SKM-1 (cell line): ENCODE data around the gene MTARC1.

Experiments used
- DNase-seq: peaks from one replicate; lab custom pipeline; 2025; ENCODE audit not compliant: unreplicated experiment; lab: John Stamatoyannopoulos, UW

MTARC1 gene

DNA sequence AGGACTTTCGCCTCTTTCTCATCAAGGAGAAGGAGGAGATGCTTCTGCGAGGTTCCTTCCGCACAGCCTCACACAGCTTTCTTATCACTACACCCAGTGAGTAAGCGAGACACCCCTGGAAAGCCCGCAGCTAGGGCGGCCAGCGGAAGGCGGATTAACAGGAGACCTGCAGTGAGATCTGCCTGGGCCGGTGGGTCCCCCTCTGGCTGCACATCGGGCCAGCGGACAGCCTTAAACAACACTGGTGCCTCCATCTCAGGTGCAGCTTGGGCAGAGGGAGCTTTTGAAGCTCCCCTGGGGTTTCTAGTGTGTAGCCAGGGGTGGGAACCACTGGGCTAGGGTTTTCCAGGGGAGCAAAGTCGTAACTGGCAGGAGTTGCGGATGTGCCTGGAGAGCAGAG lies 17.5 kb upstream of the MTARC1 start:
- no peak for DNase-seq

DNA sequence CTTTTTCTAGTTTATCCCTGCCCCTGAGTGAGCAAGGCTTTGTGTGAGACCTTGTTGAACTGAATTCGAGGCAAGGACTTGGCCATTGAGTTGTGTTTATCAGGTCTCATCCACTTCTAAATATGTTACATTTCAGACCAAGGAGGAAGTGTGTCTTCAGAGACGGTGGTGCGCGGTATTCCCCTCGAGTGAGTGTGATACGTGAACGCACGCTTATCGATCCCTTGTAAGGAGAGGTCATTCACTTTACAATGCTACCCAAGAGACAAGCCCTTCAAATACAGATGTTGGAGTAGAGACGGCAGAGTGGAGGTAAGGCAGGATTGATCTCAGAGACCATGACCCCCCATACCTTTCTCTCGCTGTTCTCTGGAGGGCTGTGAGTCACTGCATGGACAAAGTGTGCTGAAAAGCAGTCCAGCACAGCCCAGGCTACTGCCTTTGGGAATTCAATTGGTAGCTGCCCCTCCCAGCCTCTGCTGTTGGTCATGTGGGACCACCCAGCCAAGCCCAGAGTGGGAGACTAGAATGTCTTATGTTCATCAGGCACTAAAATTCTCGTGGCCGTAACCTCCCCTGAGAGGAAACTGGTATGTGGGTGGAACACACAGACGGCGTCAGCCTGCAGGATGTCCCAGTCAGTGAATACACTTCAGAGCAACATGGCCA lies 16.3 kb upstream of the MTARC1 start:
- no peak for DNase-seq

DNA sequence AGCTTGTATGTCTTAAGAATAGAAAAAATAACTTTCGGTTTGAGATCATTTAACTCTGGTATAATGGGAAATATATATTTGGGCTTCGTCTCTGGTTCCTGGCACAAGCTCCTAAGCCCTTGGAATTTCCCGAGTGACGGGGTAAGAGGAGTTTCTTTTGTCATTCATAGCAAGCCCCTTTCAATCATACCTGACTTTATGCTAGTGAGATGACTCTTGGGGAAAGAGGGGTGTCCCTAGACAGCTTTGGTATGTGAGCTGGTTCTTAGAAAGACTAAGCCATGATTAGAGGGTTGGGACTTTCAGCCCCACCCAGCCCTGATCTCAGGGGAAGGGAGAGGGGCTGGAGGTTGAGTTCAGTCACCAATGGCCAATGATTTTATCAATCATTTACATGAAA lies 13.9 kb upstream of the MTARC1 start:
- no peak for DNase-seq

DNA sequence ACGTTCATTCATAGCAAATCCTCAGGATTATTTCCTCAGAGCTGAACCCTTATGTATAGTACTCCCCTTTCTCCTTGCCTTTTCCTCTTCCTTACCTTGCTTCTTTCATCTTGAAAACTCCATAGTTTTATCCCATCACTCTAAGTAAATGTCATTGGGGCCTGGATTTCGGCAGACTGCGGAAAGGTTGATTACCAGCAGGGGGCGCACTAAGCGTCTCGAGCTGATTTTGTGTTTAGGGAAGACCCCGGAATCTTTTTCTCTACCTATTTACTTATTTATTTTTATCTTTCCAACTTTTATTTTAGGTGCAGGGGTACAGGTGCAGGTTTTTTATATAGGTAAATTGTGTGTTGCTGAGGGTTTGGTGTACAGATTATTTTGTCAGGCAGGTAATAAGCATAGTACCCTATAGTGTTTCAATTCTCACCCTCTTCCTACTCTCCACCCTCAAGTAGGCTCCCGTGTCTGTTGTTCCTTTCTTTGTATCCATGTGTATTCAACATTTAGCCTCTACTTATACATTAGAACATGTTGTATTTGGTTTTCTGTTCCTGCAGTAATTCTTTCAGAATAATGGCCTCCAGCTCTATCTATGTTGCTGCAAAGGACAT lies 11.4 kb upstream of the MTARC1 start:
- DNase-seq, result peak; percentile 29

DNA sequence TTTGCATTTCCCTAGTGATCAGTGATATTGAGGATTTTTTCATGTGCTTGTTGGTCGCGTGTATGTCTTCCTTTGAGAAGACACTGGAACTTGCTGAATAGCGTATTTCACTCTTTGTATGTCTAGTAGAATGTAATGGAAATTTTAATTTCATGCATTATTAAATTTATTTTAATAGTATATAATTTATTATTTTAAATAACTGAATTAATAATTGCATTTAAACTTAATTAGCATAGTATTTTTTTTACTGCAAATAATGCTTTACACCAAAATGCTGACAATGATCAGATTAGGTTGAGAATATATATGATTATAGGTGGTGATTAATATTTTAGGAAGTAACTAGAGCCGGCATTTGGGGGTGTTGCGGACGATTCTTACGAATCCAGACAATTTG lies 10.5 kb upstream of the MTARC1 start:
- DNase-seq, result no peak

DNA sequence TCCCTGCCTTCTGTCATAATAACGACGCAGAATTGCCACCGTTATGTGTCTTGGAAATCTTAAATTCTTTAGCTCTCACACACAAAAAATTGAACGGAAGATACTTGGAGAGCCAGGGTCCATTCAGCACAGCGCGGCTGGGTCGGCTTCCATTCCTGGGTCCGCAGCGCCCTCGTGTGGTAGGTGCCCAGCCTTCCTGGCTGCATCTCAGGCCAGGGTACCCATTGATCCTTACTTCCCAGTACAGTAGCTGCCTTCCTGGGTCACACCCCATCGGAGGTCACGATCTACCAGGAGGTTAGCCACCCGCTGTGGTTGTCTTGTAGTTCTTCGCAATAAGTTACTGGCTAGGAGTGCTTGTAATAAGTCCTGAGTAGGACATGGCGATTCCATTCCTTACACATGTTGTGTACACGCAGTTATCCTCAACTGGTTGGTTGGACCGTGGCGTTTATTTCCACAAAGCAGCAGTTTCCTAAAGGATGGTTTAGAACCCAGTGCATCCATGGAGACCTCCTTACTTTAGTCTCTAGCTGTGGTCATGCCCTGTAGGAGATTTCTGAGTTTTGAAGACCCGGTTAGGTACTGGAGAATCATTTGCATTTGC lies 9.9 kb upstream of the MTARC1 start:
- DNase-seq, result no peak

DNA sequence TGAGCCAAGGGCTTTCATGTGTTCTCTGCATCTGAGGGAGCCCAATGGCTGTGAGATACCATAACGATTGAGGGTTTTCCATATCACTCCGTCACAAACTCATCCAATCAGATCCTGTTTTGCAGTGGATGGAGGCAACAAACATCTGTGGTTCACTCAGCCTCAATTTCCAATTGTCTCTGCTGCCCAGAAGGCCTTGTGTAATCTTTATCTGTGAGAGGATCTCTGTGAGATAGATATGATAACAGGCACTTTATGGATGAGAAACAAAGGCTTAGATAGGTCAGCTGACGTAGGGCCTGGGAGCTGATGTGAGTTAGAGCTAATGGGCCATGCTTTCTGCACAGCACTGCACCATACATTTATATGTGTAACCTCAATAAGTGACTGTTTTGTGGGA lies 3.3 kb upstream of the MTARC1 start:
- no peak for DNase-seq

DNA sequence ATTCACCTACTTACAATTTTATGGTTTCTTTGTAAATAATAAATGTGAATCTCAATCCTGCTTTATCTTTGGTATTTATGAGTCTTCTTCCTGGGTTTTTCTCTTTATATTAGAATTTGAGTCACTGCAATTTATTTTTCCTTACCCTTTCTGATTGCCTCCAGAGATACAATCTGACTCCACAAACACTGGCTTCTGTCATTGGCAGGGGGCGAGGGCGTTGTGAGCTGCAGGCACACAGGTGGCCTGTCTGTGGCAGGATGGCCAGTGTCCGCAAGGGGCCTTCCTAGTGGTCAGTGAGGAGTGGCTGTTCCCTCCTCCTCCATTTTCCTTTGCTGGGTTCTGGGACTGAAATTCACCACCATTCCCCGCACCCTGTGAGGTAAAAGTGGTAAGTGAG lies 2.0 kb upstream of the MTARC1 start:
- DNase-seq, result no peak

DNA sequence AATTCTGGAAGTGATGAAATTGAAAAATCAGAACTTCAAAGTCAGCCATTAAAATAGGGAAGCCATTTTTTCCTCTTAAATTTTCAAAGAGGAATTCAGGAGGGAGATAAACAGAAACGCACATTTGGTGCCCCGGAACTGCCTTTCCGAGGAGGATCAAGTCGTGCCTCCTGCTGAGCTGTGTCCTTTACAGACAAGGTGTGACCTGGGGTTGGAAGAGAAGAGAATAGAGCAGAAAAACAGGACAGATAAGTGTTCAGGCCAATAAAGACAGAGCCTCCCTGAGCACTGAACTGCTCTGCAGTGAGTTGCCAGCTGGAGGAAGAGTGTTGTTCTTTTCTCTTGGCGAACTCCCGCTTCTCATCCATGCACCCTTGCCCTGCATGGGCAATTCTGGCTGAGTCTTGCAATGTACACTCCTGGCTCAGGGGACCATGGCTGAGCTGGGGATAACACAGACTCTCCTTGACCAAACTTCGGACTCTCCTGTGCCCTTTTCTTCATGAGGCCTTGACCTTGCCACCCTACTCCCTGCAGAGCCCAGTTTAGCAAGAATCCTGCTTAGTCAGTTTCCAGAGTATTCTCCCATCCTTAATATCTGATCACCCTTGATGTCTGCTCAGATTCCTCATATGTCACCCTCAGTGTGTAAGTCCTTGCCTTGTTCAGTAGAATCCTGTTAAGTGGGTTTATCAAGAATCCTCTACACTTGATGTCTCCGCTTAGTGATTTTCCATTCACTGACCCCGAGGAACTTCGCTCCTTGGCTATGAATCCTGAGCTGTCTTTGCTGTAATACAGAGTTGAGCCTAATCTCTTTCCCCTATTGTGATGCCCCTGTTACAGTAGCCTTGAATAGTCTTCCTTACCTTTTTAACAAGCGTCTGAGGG lies 1.3 kb upstream of the MTARC1 start:
- DNase-seq, result no peak

DNA sequence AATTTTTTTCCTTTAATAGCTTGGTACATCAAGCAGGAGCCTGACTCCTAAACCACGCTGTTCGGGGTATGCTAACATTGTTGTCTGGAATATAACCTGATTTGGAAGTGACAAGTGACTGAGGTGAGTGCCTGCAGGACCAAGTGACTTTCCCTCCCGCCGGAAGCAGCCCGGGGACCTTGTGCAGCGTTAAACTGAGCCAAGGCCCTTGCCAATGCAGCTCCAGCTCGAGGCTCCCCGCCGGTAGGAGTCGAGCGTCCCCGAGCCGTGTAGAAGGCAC lies 716 bp upstream of the MTARC1 start:
- no peak for DNase-seq

DNA sequence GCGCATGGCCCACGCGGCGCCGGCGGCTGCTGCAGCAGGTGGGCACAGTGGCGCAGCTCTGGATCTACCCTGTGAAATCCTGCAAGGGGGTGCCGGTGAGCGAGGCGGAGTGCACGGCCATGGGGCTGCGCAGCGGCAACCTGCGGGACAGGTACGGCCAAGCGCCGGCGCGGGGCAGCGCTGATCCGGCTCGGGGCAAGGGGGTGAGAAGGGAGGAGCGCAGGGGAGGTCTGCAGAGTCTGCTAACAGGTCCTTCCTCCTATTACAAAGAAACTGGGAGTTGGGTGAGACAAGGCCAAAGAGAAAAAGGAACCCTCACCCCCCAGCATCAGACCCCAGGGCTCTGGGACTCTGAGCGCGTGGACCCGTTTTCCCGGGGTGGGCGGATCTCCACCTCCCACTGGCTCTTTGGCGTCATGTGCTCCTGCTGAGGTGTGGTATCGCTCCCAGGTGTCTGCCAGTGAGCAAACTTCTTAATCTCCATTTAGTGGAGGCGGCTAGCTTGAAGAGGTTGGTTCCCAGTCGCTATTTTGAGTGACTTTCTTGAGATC lies 431 bp downstream of the MTARC1 start:
- DNase-seq, result no peak

DNA sequence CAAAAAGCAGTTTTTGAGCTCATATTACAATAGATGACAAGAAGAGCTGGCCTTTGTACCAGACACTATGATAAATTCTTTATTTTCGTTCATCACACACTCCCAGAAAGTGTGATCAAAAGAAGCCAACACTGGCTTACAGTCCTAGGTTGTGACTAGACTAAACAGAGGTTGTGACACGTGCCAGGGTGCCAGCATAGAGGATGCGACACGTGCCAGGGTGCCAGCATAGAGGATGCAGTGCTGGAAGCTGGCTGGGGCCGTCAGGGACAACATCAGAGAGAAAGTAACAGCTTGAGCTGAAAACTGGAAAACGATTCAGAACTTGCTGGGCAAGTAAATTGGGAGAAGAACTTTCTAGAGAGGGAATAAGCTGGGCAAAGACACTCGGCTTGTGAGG lies 2.2 kb downstream of the MTARC1 start:
- no peak for DNase-seq

DNA sequence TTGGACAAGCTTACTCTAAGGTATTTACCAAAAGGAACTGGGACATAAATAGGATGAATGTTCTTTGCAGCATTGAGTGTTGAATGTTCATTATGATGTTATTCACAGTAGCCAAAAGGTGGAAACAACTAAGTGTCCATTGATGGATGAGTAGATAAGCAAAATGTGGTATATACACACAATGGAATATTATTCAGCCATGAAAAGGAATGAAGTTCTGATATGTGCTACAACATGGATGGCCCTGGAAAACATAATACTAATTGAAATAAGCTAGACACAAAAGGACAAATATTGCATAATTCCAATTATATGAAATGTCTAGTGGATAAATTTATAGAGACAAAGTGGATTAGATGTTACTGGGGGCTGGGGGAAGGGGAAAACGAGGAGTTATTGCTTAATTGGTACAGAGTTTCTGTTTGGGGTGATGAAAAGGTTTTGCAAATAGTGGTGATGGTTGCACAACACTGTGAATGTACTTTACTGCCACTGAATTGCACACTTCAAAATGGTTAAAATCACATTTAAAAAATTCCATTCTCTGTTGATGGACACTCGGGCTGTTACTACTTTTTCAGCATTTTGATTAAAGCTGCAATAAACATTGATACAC lies 2.9 kb downstream of the MTARC1 start:
- DNase-seq, result peak; percentile 75

DNA sequence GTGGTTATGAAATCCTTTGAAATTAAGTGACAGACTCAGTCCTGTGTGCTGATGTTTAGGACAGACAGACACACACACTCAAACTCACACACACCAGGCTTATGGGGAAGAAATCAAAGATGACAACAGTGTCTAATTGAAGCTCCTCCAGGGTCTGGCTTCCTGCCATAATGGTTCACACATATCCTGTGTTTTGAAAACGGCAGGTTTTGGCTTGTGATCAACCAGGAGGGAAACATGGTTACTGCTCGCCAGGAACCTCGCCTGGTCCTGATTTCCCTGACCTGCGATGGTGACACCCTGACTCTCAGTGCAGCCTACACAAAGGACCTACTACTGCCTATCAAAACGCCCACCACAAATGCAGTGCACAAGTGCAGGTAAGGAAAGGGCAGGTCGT lies 4.6 kb downstream of the MTARC1 start:
- DNase-seq, result no peak

DNA sequence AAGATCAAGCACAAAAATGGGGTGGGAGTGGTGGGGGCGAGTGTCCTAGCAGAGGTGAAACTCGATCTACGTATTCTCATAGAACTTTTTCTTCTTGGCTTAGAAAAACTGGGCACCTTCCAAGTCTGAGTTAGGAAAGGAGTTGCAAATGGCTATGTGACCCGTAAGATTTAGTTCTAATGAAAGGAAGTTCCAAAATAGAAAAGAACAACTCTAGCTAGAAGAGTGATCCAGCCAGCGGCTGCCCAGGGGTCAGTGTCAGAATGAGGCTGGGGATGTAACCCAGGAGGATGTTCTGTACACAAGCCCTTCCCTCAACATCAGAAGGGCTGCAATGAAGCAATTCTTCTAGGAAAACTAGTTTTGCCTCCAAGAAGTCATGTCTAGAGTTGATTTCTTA lies 5.2 kb downstream of the MTARC1 start:
- no peak for DNase-seq

DNA sequence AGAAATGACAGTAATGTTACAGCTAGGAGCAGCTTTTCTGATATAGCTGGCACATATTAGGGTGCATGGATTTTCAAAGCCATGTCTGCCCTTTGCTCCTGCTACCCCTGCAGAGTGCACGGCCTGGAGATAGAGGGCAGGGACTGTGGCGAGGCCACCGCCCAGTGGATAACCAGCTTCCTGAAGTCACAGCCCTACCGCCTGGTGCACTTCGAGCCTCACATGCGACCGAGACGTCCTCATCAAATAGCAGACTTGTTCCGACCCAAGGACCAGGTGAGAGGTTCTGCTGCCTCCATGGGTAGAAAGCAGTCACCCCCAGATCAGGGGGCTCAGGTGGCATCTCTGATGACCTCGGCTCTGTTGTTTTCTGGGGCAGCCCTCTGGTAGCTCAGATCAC lies 9.8 kb downstream of the MTARC1 start:
- DNase-seq, result no peak

DNA sequence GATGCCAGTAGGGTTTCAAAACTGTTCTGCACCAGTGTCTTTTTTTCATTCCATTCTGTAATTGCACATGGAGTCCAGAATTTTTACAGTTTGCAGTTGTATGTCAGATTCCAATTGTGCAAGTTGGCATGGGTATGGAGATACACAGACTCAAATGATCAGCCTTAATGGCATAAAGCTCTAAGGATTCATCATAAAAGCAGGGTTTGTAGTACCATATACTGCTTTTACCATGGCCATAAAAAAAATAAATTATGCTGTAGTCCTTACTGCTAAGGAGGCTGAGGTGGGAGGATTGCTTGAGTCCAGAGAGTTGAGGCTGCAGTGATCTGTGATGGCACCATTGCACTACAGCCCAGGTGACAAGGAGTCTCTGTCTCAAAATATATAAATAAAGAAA lies 10.3 kb downstream of the MTARC1 start:
- DNase-seq, result no peak

DNA sequence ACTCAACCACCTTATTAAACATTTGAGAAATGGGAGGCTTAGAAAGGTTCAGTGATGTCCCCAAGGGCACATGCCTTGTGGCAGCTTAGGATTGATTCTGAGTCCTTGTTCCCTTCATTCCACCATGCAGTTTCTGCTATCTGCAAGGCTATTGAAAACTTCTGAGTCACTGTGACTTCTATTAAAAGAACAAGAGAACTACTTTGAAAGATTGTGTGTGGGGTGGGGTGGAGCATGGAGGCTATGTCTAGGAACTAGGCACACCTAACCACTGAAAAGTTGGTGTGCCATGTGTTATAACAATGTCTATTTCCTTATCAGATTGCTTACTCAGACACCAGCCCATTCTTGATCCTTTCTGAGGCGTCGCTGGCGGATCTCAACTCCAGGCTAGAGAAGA lies 10.8 kb downstream of the MTARC1 start:
- no peak for DNase-seq

DNA sequence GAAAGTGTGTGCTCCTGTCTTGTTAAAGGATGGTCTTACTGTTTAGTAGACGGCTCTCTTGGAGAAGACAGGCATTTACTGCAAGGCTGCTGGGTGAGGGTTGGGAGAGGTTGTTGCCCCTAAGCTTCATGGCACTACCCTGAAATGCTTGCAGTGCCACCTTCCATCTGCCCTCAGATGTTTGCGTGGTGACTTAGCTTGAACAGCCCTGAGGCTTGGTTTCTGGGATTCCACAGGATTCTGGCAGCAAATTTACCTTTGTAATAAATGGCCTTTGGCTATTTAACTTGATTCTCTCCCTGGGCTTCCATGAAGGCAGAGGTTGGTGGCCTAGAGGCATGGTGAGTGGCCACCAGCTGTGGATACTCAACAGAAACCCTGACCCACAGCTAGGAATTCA lies 11.6 kb downstream of the MTARC1 start:
- no peak for DNase-seq

DNA sequence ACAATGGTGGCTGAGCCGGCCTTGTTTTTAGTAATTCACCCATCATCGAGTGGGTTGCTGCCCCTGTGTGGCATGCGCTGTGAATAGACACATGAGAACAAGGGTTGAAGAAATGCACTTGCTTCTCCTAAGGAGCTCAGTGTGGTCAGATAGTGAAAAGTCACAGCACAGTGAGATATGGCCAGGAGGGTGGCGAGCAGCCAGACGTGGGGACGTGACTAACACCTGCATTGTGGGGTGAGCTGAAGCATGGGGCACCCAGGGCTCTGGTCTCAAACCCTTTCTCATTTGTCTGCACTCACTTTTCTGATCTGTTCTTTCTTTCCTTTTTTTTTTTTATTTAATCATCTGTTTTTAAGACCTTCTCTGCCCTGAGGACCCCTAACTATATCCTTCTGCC lies 13.5 kb downstream of the MTARC1 start:
- DNase-seq, result no peak
